Medulla oblongata (tissue), 1 donor: ENCODE measurements around the gene MYL2.
"Not testable (repeated sequence)": the region's sequence is repeated elsewhere in the genome, so short reads cannot be mapped to it uniquely, and the experiment has no call there.

Experiments
- DNase-seq: peaks from one replicate; pipeline ENCODE4 v3.0.0-alpha.2; 2015; ENCODE audit errors: extremely low spot score

MYL2 gene, protein sequence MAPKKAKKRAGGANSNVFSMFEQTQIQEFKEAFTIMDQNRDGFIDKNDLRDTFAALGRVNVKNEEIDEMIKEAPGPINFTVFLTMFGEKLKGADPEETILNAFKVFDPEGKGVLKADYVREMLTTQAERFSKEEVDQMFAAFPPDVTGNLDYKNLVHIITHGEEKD

DNA sequence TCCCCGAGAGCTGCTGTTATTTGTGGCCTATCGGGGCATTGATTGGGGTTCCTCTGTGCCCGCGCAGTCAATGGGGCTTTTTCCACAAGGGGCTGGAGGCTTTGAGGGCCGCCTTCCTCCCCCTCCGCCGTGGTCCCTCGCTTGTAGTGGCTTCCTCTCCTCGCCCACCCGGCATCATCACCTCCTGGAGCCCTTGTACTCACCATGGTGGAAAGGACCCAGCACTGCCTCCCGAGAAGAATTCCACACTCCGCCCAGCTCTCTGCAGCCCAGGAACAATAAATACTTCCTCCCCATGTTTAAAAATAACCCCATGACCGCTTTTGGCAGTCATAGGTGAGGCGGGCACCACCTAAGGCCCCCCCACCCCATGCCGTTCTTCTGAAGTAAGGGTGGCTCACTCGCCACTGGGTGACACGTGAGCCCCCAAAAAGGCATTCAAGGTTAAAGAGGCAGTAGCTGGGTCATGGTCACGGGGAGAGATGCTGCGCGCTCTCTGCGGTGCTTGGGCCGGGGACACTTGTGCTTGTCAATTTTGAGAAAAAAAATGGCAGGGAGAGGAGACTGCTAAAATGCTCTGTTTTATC, at the start of gene MYL2:
Gene MYL2 (minus strand): TSS at position 256 of the 587 bp plus-strand sequence. CDS start 50 bp downstream, at position 206.
- DNase-seq: no peak

DNA sequence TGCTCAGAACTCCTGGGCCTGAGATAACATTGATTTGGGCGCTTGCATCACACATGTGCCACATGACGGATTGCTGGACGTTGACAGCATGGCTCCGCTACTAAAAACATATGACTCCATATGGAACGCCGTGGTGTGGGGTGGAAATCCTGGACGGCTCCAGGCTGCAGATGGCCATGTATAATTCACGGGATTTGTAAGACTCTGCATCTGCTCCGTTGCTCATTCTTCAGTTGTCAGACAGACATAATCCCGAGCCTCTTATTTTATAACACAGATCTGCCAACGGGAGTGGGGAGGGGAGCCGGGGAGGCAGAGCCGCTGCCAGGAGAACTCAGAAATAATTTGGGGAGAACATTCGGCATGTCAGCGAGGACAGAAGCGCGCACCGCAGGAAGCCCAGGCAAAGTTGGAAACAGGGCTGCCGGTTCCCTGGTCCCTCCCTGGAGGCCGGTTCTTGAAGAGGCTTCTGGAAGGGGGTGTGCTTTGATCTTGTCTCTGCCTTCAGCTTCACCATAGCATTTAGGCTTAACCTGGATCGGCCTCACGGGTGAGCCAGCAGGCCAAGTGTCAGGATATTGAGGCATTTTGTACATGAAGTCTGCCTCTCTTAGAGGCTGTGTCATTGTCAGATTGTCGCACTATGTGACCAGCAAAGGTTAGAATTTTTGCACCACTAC, 45.8 kb upstream of the MYL2 start:
- DNase-seq: no peak

DNA sequence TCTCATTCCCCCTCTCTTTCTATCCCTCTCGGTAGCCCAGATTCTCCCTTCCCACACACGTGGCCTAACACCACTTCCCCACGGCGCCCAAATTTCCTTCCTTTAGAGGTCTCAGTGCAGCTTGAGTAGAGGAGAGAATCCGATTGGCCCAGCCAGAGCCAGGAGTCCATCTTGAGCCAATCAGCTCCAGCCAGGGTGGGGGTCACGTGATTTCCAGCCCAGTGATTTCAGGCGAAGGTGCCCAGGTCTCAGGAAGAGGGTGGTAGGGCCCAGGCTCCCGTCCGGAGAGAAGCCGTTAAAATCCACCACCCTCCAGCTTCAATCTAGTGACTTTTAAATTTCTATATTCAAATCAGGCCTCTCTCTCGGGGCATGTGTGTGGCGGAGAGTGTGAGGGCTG, 45.2 kb upstream of the MYL2 start:
- DNase-seq: no peak

DNA sequence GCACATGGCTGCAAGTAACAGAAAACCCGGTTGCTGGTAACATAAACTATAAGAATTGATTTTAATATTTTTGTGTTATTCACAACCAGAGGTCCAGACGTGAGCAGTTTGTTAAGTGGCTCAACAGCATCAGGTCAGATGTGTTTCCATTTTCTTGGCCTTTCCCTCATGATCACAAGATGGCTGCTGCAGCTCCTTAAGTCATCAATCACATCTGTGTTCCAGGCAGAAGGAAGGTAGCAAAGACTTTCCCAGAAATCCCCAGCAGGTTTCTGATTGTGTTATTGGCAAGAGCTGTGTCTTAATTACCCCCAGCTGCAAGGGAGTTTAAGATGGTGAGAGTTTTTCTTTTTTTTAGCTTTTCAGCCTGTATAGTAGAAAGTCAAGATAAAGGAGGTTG, 40.4 kb upstream of the MYL2 start:
- no peak for DNase-seq

DNA sequence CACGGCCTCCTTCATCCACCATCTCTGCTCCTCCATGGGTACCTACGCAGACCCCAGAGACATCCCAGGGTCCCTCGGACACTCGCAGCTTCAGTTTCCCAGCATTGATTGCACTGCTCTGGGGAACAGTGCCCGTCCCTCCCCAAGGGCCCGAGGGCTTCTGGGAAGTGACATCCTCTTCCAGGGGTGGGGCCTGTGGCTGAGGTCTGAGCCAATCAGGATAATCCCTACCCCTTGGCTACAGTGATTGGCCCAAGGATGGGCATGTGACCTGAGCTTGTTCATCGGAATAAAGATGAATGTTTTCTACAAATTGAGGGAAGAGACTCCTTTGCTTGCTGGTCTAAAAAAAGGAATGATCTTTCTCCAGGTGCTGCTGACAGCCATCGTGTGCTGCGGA, 37.3 kb upstream of the MYL2 start:
- no peak for DNase-seq

DNA sequence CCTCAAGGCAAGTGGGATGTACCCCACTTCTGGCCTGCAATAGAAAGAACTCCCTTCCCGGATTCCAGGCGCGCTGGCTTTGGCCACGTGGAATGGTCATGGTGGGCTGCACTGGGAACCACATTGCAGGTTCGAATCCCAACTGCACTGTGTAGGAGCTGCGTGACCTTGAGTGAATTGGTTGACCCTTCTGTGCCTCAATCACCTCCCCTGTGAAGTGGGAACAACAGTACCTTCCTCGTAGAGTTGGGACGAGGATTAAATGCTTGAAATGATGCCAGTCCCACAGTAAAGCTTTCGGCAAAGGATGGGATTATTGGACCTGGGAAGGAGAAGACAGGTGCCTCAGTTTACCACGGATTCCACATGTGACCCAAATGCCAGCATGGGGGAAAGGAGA, 36.8 kb upstream of the MYL2 start:
- DNase-seq: no peak

DNA sequence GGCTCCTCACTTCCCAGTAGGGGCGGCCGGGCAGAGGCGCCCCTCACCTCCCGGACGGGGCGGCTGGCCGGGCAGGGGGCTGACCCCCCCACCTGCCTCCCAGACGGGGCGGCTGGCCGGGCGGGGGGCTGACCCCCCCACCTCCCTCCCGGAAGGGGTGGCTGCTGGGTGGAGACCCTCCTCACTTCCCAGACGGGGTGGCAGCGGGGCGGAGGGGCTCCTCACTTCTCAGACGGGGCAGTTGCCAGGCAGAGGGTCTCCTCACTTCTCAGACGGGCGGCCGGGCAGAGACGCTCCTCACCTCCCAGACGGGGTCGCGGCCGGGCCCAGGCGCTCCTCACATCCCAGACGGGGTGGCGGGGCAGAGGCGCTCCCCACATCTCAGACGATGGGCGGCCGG, 30.5 kb upstream of the MYL2 start:
- not testable (repeated sequence) for DNase-seq

DNA sequence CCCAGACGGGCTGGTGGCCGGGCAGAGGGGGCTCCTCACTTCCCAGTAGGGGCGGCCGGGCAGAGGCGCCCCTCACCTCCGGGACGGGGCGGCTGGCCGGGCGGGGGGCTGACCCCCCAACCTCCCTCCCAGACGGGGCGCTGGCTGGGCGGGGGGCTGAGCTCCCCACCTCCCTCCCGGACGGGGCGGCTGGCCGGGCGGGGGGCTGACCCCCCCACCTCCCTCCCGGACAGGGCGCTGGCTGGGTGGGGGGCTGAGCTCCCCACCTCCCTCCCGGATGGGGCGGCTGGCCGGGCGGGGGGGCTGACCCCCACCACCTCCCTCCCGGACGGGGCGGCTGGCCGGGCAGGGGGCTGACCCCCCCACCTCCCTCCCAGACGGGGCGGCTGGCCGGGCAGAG, 30.1 kb upstream of the MYL2 start:
- not testable (repeated sequence) for DNase-seq

DNA sequence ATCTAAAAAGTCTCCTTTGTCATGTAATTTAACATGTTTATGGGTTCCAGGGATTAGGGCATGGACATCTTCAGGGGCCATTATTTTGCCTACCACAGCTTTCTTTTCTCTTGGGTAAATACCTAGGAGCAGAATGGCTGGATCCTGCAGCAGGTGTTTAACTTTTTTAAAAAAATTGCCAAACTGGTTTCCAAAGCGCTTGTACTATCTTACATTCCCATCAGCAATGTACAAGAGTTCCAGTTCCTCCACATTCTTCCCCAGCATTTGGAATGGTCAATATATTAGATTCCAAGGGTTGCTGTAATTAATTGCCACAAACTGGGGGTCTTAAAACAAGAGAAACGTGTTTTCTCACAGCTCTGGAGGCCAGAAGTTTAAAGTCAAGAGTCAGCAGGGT, 27.7 kb upstream of the MYL2 start:
- DNase-seq: no peak

DNA sequence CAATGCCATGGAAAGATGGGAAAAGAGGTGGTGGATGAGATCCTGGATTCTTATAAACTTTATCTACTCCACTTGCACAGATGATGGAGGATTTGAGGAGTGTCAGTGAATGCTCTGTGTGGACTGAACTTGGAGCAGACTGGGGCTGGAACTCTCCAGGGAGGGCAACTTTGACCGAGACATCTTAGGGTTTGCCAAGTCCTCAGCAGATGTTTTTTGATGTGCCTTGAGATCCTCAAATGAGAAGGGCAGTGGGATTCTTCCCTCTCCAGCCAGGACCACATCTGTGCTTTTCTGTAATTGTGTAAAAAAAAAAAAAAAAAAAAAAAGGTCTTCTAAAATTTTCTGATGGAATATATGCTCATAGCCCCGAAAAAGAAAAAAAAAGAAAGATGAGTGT, 23.0 kb upstream of the MYL2 start:
- DNase-seq: no peak

DNA sequence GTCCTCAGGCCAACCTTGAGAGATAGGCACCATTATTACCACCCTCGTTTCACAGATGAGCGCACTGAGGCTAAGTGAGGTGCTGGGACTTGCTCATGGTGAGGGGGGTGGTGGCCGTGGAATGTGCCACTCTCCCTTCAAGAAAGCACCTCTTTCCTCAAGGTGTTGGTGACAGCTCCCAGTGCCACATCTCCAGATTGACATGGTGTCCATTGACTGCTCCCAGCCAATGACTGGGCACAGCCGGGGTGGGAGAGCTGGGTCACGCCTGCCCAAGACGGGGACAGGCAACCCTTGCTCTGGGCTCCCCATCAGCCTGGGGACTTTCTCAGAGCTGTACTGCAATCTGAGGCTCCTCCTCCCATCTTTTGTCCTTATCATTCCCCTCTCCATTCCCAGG, 21.0 kb upstream of the MYL2 start:
- DNase-seq: no peak

DNA sequence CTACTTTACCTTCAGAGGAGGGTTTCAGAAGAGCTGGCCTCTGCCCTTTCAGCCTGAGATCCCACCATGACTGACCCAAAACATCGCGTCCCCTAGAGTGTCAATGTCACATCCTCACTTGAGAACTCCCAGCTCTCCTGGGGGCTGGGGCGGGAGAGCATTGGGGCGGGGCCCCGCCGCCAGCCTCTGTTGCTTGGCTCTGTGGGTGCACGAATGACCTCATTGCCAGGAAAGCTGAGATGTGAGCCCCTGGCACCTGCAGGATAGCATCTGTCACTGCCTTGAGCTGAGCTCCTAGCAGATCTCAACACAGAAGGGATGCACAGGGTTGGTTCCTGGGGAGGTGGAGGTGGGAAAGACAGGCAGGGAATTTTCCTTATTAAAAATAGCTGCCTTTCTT, 20.6 kb upstream of the MYL2 start:
- DNase-seq: no peak

DNA sequence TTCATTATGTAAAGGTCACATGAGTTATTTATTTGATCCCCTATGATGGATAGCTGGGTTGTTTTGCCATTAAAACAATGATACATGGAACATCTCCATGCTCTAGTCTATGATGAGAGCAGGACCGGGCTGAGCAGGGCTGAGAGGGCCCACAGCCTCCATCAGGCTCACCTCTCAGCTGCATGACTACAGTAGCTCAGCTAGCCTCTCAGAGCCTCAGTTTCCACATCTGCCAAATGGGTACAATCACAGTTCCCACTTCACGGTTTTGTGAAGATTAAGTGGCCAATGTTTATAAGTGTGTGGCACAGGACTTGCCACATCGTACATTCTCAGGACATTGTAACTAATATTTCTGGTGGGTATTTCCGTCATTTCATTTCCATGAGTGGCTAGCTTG, 19.9 kb upstream of the MYL2 start:
- DNase-seq: no peak

DNA sequence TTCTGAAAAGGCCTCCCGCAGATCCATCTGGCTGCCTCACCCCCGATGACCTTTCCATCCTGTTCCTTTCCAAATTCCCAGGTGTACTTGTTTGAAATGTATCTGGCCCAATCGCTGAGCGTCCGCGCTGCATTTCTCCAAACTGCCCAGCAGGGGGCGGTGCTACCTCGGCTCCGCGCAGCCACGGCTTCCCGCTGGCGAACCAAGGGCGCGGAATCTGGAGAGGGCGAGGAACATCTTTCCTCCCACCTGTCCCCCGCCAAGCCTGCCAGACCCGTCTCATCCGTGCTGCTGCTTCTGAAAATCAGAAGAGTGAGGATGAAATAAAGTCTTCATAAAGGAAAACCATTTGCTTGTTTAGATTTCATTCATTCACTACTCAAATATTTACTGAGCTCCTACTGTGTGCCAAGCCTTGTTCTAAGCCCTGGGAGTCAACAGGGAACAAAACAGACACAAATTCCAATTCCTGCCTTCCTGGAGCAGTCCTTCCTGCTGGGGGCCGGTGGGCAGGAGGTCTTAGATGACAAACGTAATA, 16.8 kb upstream of the MYL2 start:
- peak; percentile 45 for DNase-seq

DNA sequence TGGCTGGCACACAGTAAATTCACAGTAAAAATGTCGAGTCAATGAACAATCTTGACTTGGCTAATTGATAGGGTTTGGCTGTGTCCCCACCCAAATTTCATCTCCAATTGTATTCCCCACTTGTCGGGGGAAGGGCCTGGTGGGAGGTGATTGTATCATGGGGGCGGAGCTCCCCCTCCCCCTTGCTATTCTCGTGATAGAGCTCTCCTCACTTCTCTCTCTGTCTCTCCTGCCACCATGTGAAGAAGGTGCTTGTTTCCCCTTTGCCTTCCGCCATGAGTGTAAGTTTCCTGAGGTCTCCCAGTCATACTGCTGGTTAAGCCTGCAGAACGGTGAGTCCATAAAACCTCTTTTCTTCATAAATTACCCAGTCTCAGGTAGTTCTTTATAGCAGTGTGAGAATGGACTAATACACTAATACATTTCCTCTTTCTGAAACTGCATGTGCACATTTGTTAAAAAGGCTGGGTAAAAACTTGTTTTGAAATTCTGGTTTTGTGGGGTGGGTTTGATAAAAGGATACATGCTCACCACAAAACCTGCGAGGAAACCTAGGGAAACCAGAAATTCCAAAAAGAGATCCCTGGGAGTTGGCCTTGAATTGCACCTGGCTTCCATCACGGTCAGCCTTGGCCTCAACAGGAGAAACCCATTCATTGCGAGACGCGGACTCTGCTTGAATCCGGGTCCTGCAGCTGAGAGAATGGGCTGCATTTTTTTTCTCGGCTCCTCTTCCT, 16.2 kb upstream of the MYL2 start:
- DNase-seq: no peak

DNA sequence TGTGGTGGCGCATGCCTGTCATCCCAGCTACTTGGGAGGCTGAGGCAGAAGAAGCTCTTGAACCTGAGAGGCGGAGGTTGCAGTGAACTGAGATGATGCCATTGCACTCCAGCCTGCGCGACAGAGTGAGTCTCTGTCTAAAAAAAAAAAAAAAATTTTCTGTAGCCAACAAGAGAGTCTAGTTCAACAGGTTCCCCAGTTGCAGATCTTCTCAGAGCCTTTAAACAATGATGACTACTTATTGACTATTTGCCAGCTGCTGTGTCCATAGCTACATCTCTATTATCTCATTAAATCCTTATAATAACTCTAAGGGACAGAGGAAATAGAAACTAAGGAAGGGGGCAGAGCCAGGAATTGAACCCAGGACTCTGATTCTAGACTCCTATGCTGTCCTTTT, 15.2 kb upstream of the MYL2 start:
- DNase-seq: no peak

DNA sequence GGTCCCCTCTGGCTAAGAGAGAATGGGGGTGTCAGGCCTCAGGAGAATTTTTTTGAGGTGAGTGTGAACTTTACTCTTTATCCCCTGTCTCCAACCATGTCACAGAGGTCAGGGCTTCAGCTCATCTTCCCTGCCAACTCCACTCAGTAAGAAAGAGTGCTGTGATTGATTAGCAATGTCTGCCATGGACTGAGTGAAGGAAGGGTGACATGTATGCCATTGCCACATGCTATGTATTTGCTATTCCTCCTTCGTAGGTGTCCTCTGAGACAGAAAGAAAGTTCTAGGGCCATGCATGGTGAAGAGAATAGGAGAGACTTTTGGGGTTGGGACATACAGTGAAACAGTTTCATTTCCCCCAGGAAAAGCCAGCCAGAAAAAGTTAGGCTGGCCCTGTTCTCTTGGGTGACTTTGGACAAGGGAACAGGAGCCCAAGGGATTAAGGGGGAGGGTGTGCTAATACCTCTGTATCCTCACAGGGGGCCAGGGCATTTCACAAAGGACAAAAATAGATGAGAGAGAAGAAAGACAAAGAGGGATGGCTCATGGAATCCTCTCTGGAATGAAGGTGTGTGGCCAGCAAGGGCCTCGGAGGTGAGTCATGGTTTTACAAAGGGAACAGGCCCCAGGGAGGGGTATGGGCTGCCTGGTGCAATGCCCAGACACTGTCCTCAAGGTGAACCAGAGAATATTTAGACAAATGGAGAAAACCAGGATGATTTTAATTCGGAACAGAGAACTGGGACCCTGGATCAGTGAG, 13.9 kb upstream of the MYL2 start:
- no peak for DNase-seq

DNA sequence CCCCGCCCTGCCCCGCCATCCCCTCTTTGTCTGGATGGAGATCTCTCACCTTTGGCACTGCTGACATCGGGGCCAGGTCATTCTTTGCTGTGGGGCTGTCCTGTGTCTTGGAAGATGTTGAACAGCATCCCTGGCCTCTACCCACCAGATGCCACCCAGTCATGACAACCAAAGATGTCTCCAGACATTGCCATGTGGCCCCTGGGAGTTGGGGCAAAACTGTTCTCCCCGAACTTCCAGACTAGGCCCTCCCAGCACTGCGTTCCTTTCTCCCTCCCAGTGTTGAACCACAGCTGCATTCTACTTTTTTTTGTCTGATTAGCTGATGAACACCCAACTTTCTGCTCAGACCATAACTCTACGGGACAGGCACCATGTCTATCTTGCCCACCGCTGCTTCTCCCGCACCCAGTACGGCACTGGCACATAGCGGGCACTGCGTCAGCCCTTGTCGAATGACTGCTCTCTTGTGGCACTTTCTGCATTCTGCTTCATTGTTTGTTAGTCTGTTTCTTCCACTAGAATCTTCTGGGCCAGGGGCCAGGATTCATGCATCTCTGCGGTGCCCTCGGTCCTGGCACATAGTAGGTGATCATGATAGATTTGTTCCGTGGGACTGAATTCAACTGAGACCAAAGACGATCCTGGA, 13.1 kb upstream of the MYL2 start:
- no peak for DNase-seq

DNA sequence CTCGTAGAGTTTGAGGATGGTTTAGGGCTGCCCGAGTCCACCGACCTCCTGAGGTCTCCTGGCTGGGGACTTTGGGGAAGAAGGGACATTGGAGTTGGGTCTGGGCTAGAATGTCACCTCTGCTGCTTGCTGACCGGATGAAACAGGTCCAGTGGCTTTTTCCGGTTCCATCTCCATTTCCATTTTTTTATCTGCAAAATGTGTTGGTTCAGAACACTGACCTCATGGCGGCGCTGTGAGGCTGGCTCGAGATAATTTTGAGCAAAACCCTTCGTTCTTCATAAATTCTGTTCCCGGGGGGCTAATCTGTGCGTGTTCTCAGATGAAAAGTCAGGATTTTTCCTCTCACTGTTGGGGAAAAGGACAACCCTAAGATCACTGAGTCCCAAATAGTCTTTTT, 11.7 kb upstream of the MYL2 start:
- no peak for DNase-seq

DNA sequence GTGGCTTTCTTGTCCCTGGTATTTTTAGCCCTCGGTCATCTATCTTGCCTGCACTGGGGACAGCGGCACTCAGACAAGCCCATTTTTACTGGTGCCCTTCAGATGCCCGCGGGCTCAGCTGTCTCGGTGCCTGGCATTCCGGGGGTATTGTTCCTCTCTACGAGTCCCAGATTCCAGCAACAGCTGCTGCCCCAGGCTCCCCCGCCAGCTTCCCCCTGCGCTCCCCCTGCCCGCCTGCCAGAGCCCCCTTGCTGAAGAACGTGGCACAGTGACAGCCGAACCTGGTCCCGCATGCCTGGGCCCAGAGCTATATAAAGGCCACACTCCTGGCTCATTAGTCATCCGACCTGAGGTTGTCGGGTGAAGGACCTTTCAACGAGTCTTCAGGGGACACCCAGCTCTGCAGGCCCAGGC, 10.9 kb upstream of the MYL2 start:
- DNase-seq: no peak
